Erythroblast (primary cell): Measurements from ENCODE around the gene TRPM5.

ENCODE experiments used
- GATA1 ChIP-seq: IDR thresholded peaks from 2 replicates; pipeline ENCODE4 v1.6.1; 2011; ENCODE audit warnings: low read depth, mild to moderate bottlenecking, control low read depth, low read length, moderate library complexity
- POLR2A ChIP-seq: IDR thresholded peaks from 2 replicates; pipeline ENCODE4 v1.6.1; 2011; ENCODE audit warnings: mild to moderate bottlenecking, low read length

GRCh38 chr11:2473361-2474058 is 29.2 kb upstream of the TRPM5 start:
- TF ChIP-seq POLR2A = no peak
- no peak for TF ChIP-seq GATA1
